Measurements from ENCODE around the gene CBY1. TPM values are rescaled to one million over a fixed set of nuclear protein-coding genes. Genes with fewer than 3 reads are reported as not detected.
A peak's percentile ranks its signal among the peaks of the same experiment; 100 is the strongest.

Gene CBY1
- total RNA-seq (10 to 100 TPM; 15.4 to 22.9 (median 16.5) TPM), polyA plus RNA-seq (10 to 100 TPM; 22.8 to 39.5 (median 24.5) TPM)
- long read RNA-seq, donor 1, transcript CBY1-201 (5 exons, 1,133 nt): major isoform, 10 of 14 reads
- long read RNA-seq, donor 1, partial matches to known transcripts: 0 of 14 reads
- long read RNA-seq, donor 1, other reads (novel, unspliced or antisense): 3 of 14 reads
- long read RNA-seq, donor 2, transcript CBY1-201 (5 exons, 1,133 nt): major isoform, 8 of 22 reads
- long read RNA-seq, donor 2, partial matches to known transcripts: 3 of 22 reads
- long read RNA-seq, donor 2, other reads (novel, unspliced or antisense): 8 of 22 reads

DNA sequence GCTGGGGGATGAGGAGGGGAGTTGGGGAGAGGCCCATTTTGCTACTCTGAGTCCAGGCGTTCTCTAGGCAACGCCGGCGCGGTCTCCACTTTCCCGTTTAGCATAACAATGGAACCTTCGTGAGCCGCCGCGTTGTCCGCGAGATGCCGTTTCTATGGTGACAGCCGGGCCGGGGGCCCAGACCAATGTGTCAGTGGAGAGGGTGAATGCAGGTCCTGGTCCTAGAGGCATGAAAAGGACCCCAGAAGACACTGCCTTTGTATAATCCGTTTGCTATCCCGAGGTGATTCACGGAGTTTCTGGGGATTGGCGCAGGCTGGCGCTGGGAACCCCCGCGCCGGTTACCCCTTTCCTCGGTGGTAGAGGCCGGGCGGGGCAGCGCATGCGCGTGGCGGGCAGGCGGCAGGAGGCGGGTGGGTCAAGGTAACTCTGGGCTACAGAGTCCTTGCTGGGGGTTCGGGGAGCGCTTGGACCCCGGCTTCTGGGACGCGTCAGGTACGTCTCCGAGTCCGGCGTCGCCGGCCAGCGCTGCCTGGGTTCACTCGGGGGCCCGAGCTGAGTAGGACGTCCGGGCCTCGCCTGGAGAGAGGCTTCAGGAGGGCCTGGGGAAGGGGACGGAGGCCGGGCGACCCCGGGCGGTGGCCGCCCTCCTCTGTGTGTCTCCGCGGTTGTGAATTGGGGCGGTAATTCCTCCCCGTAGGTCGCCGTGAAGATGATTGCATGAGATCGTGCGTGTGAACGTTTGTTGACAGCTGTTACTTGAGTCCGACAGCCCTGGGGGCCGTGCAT is at the start of gene CBY1, which contains the start of gene FAM227A:
CBY1 (plus strand) TSS at position 383 of the 789 bp plus-strand sequence. CDS start 11,417 bp downstream, outside the sequence.
FAM227A (minus strand) TSS at position 137 of the 789 bp plus-strand sequence. CDS start 6,224 bp downstream, outside the sequence.
- H3K27me3 ChIP-seq (ENCODE audit: insufficient read depth in 3 of 3, low read length in 2 of 3): no peaks in the 10 kb centered on the region
- H3K36me3 ChIP-seq (ENCODE audit: insufficient read depth in 1 of 2, low read depth in 1 of 2): peaks cover 2 to 7% of the 10 kb centered on the region in 2 donors
- TF ChIP-seq CTCF (IDR thresholded peaks at IDR 0.05): no peak
- H3K27ac ChIP-seq: peak within 1 kb of the TSS; percentile 97
- H3K4me3 ChIP-seq: peak within 1 kb of the TSS; percentile 82
- intact Hi-C loops (cut with DNase I): no loop called here
- WGBS, 3 donors: 0 to 1% (median 0%) methylated on average over 64 to 66 of the region's 66 CpGs
- ATAC-seq (peak; percentile 94 to 98 (median 96)), DNase-seq (peak; percentile 87 to 93)
- H3K9me3 ChIP-seq: no peaks in the 10 kb centered on the region
- peaks cover 15% of the 10 kb centered on the region for H3K4me1 ChIP-seq

- no peaks in the 10 kb centered on the region for H3K36me3 ChIP-seq (ENCODE audit: insufficient read depth in 1 of 2, low read depth in 1 of 2)
- H3K9me3 ChIP-seq: no peaks in the 10 kb centered on the region
- no peak for DNase-seq
- WGBS, 3 donors: 89 to 96% (median 95%) methylated on average over 3 of the region's 3 CpGs
- H3K4me1 ChIP-seq: peaks cover 11% of the 10 kb centered on the region
- intact Hi-C loops (cut with DNase I): no loop called here
- no peaks in the 10 kb centered on the region for H3K27me3 ChIP-seq (ENCODE audit: insufficient read depth in 3 of 3, low read length in 2 of 3)
- TF ChIP-seq CTCF (IDR thresholded peaks at IDR 0.05): no peak
- no peak for ATAC-seq
- H3K4me3 ChIP-seq: no peak overlapping the region
- H3K27ac ChIP-seq: no peak overlapping the region
These were observed 48.8 kb upstream of the CBY1 start for GRCh38 chr22:38607680-38608079.

- H3K9me3 ChIP-seq: no peaks in the 10 kb centered on the region
- TF ChIP-seq CTCF (IDR thresholded peaks at IDR 0.05): no peak
- H3K27ac ChIP-seq: no peak overlapping the region
- ATAC-seq (no peak), DNase-seq (no peak)
- peaks cover 11% of the 10 kb centered on the region for H3K4me1 ChIP-seq
- WGBS, 3 donors: 83 to 89% (median 88%) methylated on average over 13 of the region's 13 CpGs
- no peaks in the 10 kb centered on the region for H3K27me3 ChIP-seq (ENCODE audit: insufficient read depth in 3 of 3, low read length in 2 of 3)
- intact Hi-C loops (cut with DNase I): no loop called here
- no peaks in the 10 kb centered on the region for H3K36me3 ChIP-seq (ENCODE audit: insufficient read depth in 1 of 2, low read depth in 1 of 2)
- H3K4me3 ChIP-seq: no peak overlapping the region
These were observed 47.3 kb upstream of the CBY1 start for GRCh38 chr22:38608992-38609750.

DNA sequence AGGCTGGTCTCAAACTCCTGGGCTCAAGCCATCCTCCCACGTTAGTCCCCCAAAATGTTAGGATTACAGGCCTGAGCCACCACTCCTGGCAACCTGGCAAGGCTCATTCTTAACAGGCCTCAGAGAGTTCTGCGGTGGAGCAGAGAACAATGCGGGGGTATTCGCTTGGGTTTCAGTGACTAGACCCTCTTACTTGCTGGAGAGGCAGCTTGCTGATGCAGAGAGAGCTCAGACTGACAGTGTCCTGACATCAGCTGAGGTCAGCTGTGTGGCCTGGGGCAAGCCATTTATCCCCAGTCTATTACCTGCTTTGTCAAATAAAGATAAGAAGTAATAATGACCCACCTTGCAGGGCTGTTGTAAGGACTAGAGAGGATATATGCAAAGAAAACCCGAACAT is 46.2 kb upstream of the CBY1 start:
- 90 to 92% (median 91%) methylated on average over 5 of the region's 5 CpGs for WGBS, 3 donors

More for the DNA sequence above, 46.2 kb upstream of the CBY1 start:
- no peak for ATAC-seq
- no peak overlapping the region for H3K27ac ChIP-seq
- H3K36me3 ChIP-seq (ENCODE audit: insufficient read depth in 1 of 2, low read depth in 1 of 2): no peaks in the 10 kb centered on the region
- H3K27me3 ChIP-seq (ENCODE audit: insufficient read depth in 3 of 3, low read length in 2 of 3): no peaks in the 10 kb centered on the region
- TF ChIP-seq CTCF (IDR thresholded peaks at IDR 0.05): no peak
- DNase-seq: no peak
- H3K4me3 ChIP-seq: no peak overlapping the region
- H3K9me3 ChIP-seq: no peaks in the 10 kb centered on the region
- peaks cover 11% of the 10 kb centered on the region for H3K4me1 ChIP-seq
- intact Hi-C loops (cut with DNase I): loop anchor here in 1 of 2 donors (5.0 kb wide), 1 partner anchor 67 kb away; no protein-coding TSS in a partner anchor

Measured in psoas muscle (tissue), 8 donors.